ENCODE data around the gene RDM1. TPM values are rescaled to one million over a fixed set of nuclear protein-coding genes. Genes with fewer than 3 reads are reported as not detected.
A peak's percentile ranks its signal among the peaks of the same experiment; 100 is the strongest.

Gene RDM1
- total and polyA plus RNA-seq, 8 donors = 0.31 TPM; not detected in 7

DNA sequence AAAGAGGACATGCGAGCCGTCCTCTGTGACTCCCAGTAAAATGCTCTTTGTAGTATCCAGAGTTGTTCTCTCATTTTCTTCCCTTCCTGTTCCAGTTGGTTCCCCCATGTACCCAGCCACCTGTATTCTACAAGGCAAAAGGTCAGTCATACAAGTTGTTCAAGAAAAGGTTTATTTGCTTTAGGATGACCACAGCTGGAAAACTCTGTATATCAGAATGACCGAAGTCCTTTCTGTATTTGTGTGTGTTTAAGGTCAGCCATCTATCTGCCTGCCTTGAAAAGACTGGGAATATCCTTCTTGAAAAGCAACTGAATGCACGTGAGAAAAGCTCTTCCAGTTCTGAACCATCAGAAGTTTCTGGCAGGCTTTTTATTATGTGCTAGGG, 42.4 kb upstream of the RDM1 start:
- Histone ChIP-seq H3K9me3 (no peaks in the 10 kb centered on the region), H3K36me3 (no peaks in the 10 kb centered on the region), H3K27me3 (no peaks in the 10 kb centered on the region), H3K27ac (no peak overlapping the region), H3K4me3 (no peak overlapping the region), H3K4me1 (peaks cover 0 to 10% (median 7%) of the 10 kb centered on the region in 3 donors)
- TF ChIP-seq, protein P1, sequence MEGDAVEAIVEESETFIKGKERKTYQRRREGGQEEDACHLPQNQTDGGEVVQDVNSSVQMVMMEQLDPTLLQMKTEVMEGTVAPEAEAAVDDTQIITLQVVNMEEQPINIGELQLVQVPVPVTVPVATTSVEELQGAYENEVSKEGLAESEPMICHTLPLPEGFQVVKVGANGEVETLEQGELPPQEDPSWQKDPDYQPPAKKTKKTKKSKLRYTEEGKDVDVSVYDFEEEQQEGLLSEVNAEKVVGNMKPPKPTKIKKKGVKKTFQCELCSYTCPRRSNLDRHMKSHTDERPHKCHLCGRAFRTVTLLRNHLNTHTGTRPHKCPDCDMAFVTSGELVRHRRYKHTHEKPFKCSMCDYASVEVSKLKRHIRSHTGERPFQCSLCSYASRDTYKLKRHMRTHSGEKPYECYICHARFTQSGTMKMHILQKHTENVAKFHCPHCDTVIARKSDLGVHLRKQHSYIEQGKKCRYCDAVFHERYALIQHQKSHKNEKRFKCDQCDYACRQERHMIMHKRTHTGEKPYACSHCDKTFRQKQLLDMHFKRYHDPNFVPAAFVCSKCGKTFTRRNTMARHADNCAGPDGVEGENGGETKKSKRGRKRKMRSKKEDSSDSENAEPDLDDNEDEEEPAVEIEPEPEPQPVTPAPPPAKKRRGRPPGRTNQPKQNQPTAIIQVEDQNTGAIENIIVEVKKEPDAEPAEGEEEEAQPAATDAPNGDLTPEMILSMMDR (IDR thresholded peaks at IDR 0.05) = no peak
- no peak for FAIRE-seq
- WGBS, 2 donors = 63 to 68% methylated on average over 4 of the region's 4 CpGs
- no peak for DNase-seq
- intact Hi-C loops (cut with DNase I) = loop anchor here in 2 of 3 donors (5.0 to 10.0 kb wide), 3 partner anchors 92 to 174 kb away; partner anchors contain the start of gene CCL18 (in 1 of the 2)
- ATAC-seq = peak in 2 of 4 donors; percentile 5 to 6

DNA sequence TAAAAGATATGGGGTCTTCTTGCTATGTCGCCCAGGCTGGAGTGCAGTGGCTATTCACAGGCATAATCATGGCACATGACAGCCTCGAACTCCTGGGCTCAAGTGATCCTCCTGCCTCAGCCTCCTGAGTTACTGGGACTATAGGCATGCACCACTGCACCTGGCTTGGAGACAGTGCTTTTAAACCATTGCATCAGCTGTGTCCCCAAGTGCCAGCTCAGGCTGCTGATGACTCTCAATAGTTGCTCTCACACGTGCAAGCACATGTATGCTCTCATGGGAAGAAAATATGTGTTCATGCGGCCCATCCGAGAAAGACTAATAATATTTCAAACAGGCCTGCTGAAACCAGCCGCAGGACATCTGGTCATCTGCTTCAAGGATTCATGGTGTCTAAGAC, 42.0 kb upstream of the RDM1 start:
- Histone ChIP-seq H3K9me3 (no peaks in the 10 kb centered on the region), H3K27ac (no peak overlapping the region), H3K4me1 (peaks cover 0 to 10% (median 7%) of the 10 kb centered on the region in 3 donors), H3K4me3 (no peak overlapping the region), H3K27me3 (no peaks in the 10 kb centered on the region), H3K36me3 (no peaks in the 10 kb centered on the region)
- DNase-seq (no peak), FAIRE-seq (no peak), ATAC-seq (no peak)
- intact Hi-C loops (cut with DNase I) = loop anchor here in 2 of 3 donors (5.0 to 10.0 kb wide), 3 partner anchors 92 to 175 kb away; partner anchors contain the start of gene CCL18 (in 1 of the 2)
- 86 to 99% methylated on average over 6 of the region's 6 CpGs for whole genome bisulfite sequencing, 2 donors
- TF ChIP-seq, protein P1 (IDR thresholded peaks at IDR 0.05) = no peak

DNA sequence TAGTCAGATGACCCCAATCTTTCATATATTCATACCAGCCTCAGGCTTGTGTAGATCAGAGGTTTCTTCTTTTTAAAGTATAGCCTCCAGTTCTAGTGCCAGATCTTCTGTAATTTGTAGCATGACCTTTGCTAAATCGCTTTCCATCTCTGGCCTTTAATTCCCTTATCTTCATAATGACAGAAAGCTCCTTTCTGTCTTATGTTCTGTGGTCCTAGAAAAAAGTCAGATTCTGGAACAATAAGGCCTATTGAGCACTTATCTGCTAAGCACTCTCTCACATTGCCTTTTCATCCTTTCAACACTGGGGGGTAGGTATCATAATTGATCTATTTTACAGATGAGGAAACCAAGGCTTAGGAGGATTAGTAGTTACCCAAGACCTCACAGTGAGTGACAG, 41.5 kb upstream of the RDM1 start:
- H3K9me3 ChIP-seq = no peaks in the 10 kb centered on the region
- no peak overlapping the region for H3K27ac ChIP-seq
- H3K4me3 ChIP-seq = no peak overlapping the region
- no peak for ATAC-seq
- no peak for FAIRE-seq
- H3K4me1 ChIP-seq = peaks cover 0 to 10% (median 7%) of the 10 kb centered on the region in 3 donors
- intact Hi-C loops (cut with DNase I) = loop anchor here in 2 of 3 donors (5.0 to 10.0 kb wide), 3 partner anchors 93 to 175 kb away; partner anchors contain the start of gene CCL18 (in 1 of the 2)
- TF ChIP-seq, protein P1 (IDR thresholded peaks at IDR 0.05) = no peak
- 71 to 75% methylated on average over 1 of the region's 1 CpG for WGBS, 2 donors
- H3K36me3 ChIP-seq = no peaks in the 10 kb centered on the region
- DNase-seq = no peak
- no peaks in the 10 kb centered on the region for H3K27me3 ChIP-seq

DNA sequence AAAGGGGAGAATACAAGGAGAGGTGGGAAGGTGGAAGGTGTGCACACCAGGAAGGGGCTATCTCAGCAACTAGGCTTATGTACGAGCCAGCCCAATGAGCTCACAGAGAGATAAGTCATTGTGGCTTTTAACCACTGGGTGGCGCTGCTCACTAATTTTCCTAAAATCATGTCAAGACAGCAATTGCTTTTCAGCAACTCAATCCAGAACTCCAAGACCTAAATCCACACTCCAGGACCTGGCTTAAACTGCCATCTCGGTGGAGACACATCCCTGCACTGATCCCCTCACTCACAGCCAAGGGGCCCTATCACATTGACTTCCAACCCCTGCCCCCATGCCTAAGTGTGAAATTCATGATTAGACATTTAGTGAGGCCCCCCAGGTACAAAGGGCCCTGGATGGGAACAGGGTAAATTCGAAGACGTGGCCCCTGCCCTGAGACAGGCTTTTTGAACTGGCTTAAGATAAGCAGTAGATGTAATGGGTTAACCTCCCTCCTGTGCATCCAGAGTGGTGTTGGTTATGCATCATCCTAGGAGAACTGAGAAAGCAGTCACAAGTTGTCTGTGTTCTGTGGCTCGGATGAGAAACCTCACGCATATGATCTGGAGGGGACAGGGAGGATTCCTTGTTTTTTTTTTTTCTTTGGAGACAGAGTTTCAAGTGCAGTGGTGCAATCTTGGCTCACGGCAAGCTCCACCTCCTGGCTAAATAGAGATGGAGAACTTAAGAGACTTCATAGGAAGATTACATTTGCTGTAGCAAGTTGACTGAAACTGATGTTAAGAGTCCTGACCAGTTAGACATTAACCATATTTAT, 39.2 kb upstream of the RDM1 start:
- Histone ChIP-seq H3K4me1 (peaks cover 0 to 10% (median 7%) of the 10 kb centered on the region in 3 donors), H3K4me3 (no peak overlapping the region), H3K27me3 (no peaks in the 10 kb centered on the region), H3K27ac (no peak overlapping the region), H3K9me3 (no peaks in the 10 kb centered on the region), H3K36me3 (no peaks in the 10 kb centered on the region)
- DNase-seq (peak in 5 of 6 donors; percentile 66 to 83 (median 72)), FAIRE-seq (no peak), ATAC-seq (peak; percentile 64 to 88 (median 86))
- intact Hi-C loops (cut with DNase I) = loop anchor here in 2 of 3 donors (5.0 to 10.0 kb wide), 3 partner anchors 95 to 178 kb away; partner anchors contain the start of gene CCL18 (in 1 of the 2)
- TF ChIP-seq, protein P1 (IDR thresholded peaks at IDR 0.05) = peak; percentile 69 to 88 (median 78)
- WGBS, 2 donors = 23 to 24% methylated on average over 8 of the region's 8 CpGs

Measured in pancreas (tissue), 10 donors.